Measurements from ENCODE around the gene STPG4.

The STPG4 gene

GRCh38 chr2:47049502-47049901 lies 105.6 kb downstream of the STPG4 start:
- no peak for DNase-seq

- DNase-seq = no peak
These were observed 106.2 kb downstream of the STPG4 start for GRCh38 chr2:47048801-47049480.

- no peak for DNase-seq
These were observed 108.8 kb downstream of the STPG4 start for GRCh38 chr2:47046271-47046670.

GRCh38 chr2:47043891-47044239 lies 111.2 kb downstream of the STPG4 start:
- no peak for DNase-seq

DNA sequence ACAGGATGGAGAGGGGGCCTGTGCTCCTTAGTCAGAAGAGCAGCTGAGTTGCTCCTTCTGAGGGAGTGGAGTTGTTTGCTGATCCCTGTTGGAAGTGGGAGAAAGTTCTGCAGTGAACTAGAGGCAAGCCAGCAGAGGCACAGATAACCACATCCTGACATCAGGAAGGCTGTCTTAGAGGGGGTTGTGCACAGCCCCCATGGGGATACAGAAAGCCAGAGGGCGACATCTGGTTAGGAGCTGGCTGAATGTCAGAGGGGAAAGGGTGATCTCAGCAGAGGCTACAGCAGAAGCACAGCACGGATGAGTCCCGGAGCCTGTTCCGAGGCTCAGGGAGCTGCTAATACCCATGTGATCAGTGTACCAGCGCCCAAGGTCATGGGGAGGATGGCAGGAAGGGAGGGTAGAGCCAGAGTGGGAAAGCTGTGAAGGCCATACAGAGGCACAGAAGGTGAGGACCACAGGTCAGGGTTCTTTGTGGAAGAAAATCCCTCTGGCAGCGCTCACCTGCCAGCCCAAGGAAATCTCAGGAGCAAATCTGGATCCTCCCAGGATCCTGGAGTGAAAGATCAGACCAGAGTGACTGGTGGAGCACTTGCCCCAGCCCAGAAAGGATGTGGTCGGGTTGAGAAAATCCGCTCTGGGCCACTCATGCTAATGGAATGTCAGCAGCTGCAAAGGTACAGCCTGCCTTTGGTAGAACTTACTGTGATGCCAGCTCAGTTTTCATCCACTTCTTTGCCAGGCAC lies 111.8 kb downstream of the STPG4 start:
- DNase-seq = no peak

- no peak for DNase-seq
These were observed 113.0 kb downstream of the STPG4 start for GRCh38 chr2:47041891-47042684.

GRCh38 chr2:47041063-47041462 lies 114.0 kb downstream of the STPG4 start:
- DNase-seq = no peak

- no peak for DNase-seq
These were observed 114.5 kb downstream of the STPG4 start for GRCh38 chr2:47040651-47041050.

GRCh38 chr2:47039913-47040562 lies 115.1 kb downstream of the STPG4 start:
- no peak for DNase-seq

- no peak for DNase-seq
These were observed 115.6 kb downstream of the STPG4 start for GRCh38 chr2:47039489-47039870.

GRCh38 chr2:47038656-47039488 lies 116.2 kb downstream of the STPG4 start:
- no peak for DNase-seq

GRCh38 chr2:47037678-47038077 lies 117.4 kb downstream of the STPG4 start:
- no peak for DNase-seq

All from T-helper 9 cell (primary cell).